Breast epithelium (tissue), 3 donors: ENCODE measurements around the gene ALDH1A3.

Experiments
- CTCF ChIP-seq, 3 donors: fragments of 450-650 bp; IDR thresholded peaks; one replicate each; pipeline ENCODE4 v1.5.1; 2016 to 2017; ENCODE audit warnings: antibody characterized with exemption in 3 of 3, mild to moderate bottlenecking in 3 of 3, moderate library complexity in 3 of 3
- POLR2AphosphoS5 ChIP-seq, 3 donors: sonication (generic); formaldehyde crosslinking; IDR thresholded peaks; one replicate each; pipeline ENCODE4 v1.6.1; 2017; ENCODE audit warnings: antibody characterized with exemption in 3 of 3

GRCh38 chr15:100898152-100898490 lies 18.5 kb downstream of the ALDH1A3 start:
- no peak for TF ChIP-seq CTCF (IDR thresholded peaks at IDR 0.05)
- TF ChIP-seq POLR2AphosphoS5 (IDR thresholded peaks at IDR 0.05), result no peak
